Breast epithelium (tissue), 4 donors: Measurements from ENCODE around the gene CYP2W1. TPM values are rescaled to one million over a fixed set of nuclear protein-coding genes. Genes with fewer than 3 reads are reported as not detected.
"Not testable (repeated sequence)": the region's sequence is repeated elsewhere in the genome, so short reads cannot be mapped to it uniquely, and the experiment has no call there.

Experiments
- DNase-seq, 2 donors: peaks; one replicate each; pipeline ENCODE4 v3.0.0-alpha.2; 2019; ENCODE audit warnings: low spot score in 2 of 2
- H3K27ac ChIP-seq, 2 donors: fragments of 200-600 bp; sonication (generic) in 1 of 2; one replicate each; pipeline ENCODE4 v1.5.1; 2016 to 2019; ENCODE audit warnings: mild to moderate bottlenecking in 1 of 2
- H3K27me3 ChIP-seq, 2 donors: fragments of 200-600 bp; sonication (generic) in 1 of 2; one replicate each; pipeline versions ENCODE4 v1.5.1 to v1.6.0; 2017 to 2019; ENCODE audit warnings: control low read depth in 1 of 2, mild to moderate bottlenecking in 1 of 2
- H3K36me3 ChIP-seq: fragments of 200-600 bp; one replicate; pipeline ENCODE4 v1.5.1; 2019
- H3K4me1 ChIP-seq, 2 donors: fragments of 200-600 bp; sonication (generic); one replicate each; pipeline ENCODE4 v1.5.1; 2016 to 2019; ENCODE audit warnings: control low read depth in 1 of 2
- H3K4me3 ChIP-seq, 3 donors: fragments of 200-600 bp; sonication (generic); 1 replicate in 2 of 3; 2 replicates in 1 of 3; pipeline ENCODE4 v1.5.1; 2016 to 2019; ENCODE audit warnings: mild to moderate bottlenecking in 3 of 3, moderate library complexity in 2 of 3
- H3K9me3 ChIP-seq, 2 donors: fragments of 200-600 bp; sonication (generic) in 1 of 2; one replicate each; pipeline ENCODE4 v1.5.1; 2016 to 2019; ENCODE audit warnings: control low read depth in 1 of 2
- CTCF ChIP-seq, 3 donors: fragments of 450-650 bp; IDR thresholded peaks; one replicate each; pipeline ENCODE4 v1.5.1; 2016 to 2017; ENCODE audit warnings: antibody characterized with exemption in 3 of 3, mild to moderate bottlenecking in 3 of 3, moderate library complexity in 3 of 3
- POLR2A ChIP-seq: fragments of 450-650 bp; IDR thresholded peaks from one replicate; pipeline ENCODE4 v1.6.1; 2016; ENCODE audit warnings: antibody characterized with exemption, mild to moderate bottlenecking, moderate library complexity
- POLR2AphosphoS5 ChIP-seq, 3 donors: sonication (generic); formaldehyde crosslinking; IDR thresholded peaks; one replicate each; pipeline ENCODE4 v1.6.1; 2017; ENCODE audit warnings: antibody characterized with exemption in 3 of 3
- intact Hi-C: fragments of 100-400 bp; cut with DNase I; formaldehyde crosslinking; loops from one replicate; pipeline ENCODE4 v1.15.1; 2023; ENCODE audit warnings: low total_unique reads
- total RNA-seq, 3 donors: library from RNA; depleted of rRNA; stranded (reverse); fragments of >200 nt; gene quantifications; one replicate each; pipeline ENCODE4 v1.1.0, GENCODE V29; 2016

CYP2W1 gene
- total RNA-seq, 3 donors from 2014 or later = not detected

GRCh38 chr7:999149-999879 is 16.3 kb downstream of the CYP2W1 start:
- Histone ChIP-seq H3K27ac (no peak overlapping the region), H3K36me3 (peaks cover 4% of the 10 kb centered on the region), H3K9me3 (no peaks in the 10 kb centered on the region), H3K4me3 (no peak overlapping the region), H3K27me3 (no peaks in the 10 kb centered on the region), H3K4me1 (no peaks in the 10 kb centered on the region)
- DNase-seq = no peak
- intact Hi-C loops = loop anchor here (5.0 to 10.0 kb wide), 2 partner anchors 68 to 165 kb away; partner anchors contain the start of gene ZFAND2A
- TF ChIP-seq CTCF (IDR thresholded peaks at IDR 0.05) = no peak
- TF ChIP-seq POLR2A = no peak
- TF ChIP-seq POLR2AphosphoS5 (IDR thresholded peaks at IDR 0.05) = no peak

DNA sequence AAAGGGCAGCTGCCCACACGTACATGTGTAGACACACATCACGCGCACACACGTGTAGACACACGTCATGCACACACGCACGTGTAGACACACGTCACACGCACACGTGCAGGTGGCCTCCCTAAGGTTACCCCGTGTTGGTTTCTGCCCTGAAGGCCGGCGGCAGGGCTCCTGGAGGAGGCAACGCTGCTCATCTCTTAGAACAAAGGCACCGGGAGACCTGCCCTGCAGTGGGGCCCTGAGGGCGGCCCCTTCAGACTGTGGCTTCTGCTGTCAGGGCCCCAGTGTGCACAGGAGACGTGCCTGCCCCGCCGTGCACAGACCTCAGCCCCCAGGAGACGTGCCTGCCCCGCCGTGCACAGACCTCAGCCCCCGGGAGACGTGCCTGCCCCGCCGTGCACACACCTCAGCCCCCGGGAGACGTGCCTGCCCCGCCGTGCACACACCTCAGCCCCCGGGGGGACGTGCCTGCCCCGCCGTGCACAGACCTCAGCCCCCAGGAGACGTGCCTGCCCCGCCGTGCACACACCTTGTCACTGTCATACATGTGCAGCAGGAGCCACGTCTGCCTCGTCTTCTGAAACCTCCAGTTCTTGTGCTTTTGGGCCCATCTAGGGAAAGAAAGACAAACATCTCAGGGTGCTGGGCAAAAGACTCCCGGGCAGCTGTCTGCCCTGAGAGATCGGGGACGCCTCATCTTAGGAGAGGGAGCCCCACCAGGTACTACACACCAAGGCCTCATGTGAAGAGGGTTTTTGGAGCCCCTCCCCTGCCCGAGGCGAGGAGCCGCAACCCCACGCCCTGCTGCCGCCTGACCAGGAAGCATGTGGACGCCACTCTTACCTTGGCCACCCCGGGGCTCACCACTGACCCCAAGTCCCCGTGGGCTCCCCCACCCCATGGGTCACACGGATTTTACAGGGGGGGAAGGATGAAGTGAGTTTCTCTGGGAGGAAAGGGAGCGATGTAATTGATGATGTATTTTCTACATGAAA is 17.3 kb downstream of the CYP2W1 start:
- Histone ChIP-seq H3K36me3 (peaks cover 4% of the 10 kb centered on the region), H3K9me3 (no peaks in the 10 kb centered on the region), H3K4me1 (no peaks in the 10 kb centered on the region), H3K27me3 (no peaks in the 10 kb centered on the region), H3K4me3 (no peak overlapping the region), H3K27ac (no peak overlapping the region)
- no peak for TF ChIP-seq POLR2A
- TF ChIP-seq CTCF (IDR thresholded peaks at IDR 0.05) = no peak
- TF ChIP-seq POLR2AphosphoS5 (IDR thresholded peaks at IDR 0.05) = no peak
- no peak for DNase-seq
- intact Hi-C loops = loop anchor here (5.0 to 10.0 kb wide), 2 partner anchors 67 to 165 kb away; partner anchors contain the start of gene ZFAND2A

GRCh38 chr7:1001069-1001770 is 18.2 kb downstream of the CYP2W1 start:
- H3K4me1 ChIP-seq, H3K9me3 ChIP-seq, H3K4me3 ChIP-seq, H3K27me3 ChIP-seq, DNase-seq, H3K27ac ChIP-seq, H3K36me3 ChIP-seq, intact Hi-C loops: not testable (repeated sequence)

DNA sequence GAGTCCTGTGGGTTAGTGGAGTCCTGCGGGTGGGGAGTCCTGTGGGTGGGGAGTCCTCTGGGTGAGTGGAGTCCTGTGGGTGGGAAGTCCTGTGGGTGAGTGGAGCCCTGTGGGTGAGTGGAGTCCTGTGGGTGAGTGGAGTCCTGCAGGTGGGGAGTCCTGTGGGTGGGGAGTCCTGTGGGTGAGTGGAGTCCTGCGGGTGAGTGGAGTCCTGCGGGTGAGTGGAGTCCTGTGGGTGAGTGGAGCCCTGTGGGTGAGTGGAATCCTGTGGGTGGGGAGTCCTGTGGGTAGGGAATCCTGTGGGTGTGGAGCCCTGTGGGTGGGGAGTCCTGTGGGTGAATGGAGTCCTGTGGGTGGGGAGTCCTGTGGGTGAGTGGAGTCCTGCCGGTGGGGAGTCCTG is 19.0 kb downstream of the CYP2W1 start:
- H3K9me3 ChIP-seq, H3K36me3 ChIP-seq, H3K27ac ChIP-seq, H3K27me3 ChIP-seq, H3K4me1 ChIP-seq, DNase-seq, intact Hi-C loops, H3K4me3 ChIP-seq: not testable (repeated sequence)

- H3K36me3 ChIP-seq, intact Hi-C loops, H3K27ac ChIP-seq, H3K4me3 ChIP-seq, H3K9me3 ChIP-seq, DNase-seq, H3K27me3 ChIP-seq, H3K4me1 ChIP-seq: not testable (repeated sequence)
Observed at GRCh38 chr7:1002445-1002844, 19.5 kb downstream of the CYP2W1 start.

- no peaks in the 10 kb centered on the region for H3K4me1 ChIP-seq
- no peaks in the 10 kb centered on the region for H3K36me3 ChIP-seq
- no peaks in the 10 kb centered on the region for H3K27me3 ChIP-seq
- no peak overlapping the region for H3K27ac ChIP-seq
- H3K4me3 ChIP-seq = no peak overlapping the region
- intact Hi-C loops = no loop called here
- H3K9me3 ChIP-seq = no peaks in the 10 kb centered on the region
- TF ChIP-seq POLR2A (no peak), POLR2AphosphoS5 (IDR thresholded peaks at IDR 0.05) (no peak), CTCF (IDR thresholded peaks at IDR 0.05) (no peak)
- DNase-seq = no peak
Observed at GRCh38 chr7:1004018-1004852, 21.3 kb downstream of the CYP2W1 start.
